H1 (cell line): Measurements from ENCODE around the gene FNDC3A. TPM values are rescaled to one million over a fixed set of nuclear protein-coding genes. Genes with fewer than 3 reads are reported as not detected.

Experiments used
- CBX5 ChIP-seq: fragments of 300-800, 300-1000 bp; sonication (generic); IDR thresholded peaks from 2 replicates; pipeline ENCODE4 v1.7.1; 2016; ENCODE audit warnings: antibody characterized with exemption, low read length, low read depth
- CHD1 ChIP-seq: IDR thresholded peaks from 2 replicates; pipeline ENCODE4 v1.6.1; 2012; ENCODE audit warnings: low read depth, low read length, improper control_type of control experiment
- EP300 ChIP-seq, 2 experiments: IDR thresholded peaks; 1 replicate in 1 of 2; 2 replicates in 1 of 2; pipeline ENCODE4 v1.6.1; 2011 to 2012; ENCODE audit warnings: low read depth in 2 of 2, low read length in 2 of 2, mild to moderate bottlenecking in 2 of 2, borderline replicate concordance in 1 of 2, inconsistent platforms in 1 of 2, moderate library complexity in 1 of 2
- JUN ChIP-seq: IDR thresholded peaks from 2 replicates; pipeline ENCODE4 v1.6.1; 2011; ENCODE audit warnings: low read depth, mild to moderate bottlenecking, improper control_type of control experiment, low read length
- JUND ChIP-seq: IDR thresholded peaks from 2 replicates; pipeline ENCODE4 v1.6.1; 2011; ENCODE audit warnings: mild to moderate bottlenecking, improper control_type of control experiment, low read length
- SIN3A ChIP-seq, 2 experiments: IDR thresholded peaks in 1 of 2; conservative IDR thresholded peaks in 1 of 2; 2 replicates each; pipeline ENCODE4 v1.6.1; 2011 to 2012; ENCODE audit warnings: low read length in 2 of 2, improper control_type of control experiment in 1 of 2, low read depth in 1 of 2, mild to moderate bottlenecking in 1 of 2
- ZNF274 ChIP-seq: IDR thresholded peaks from 2 replicates; pipeline ENCODE4 v1.7.0; 2012; ENCODE audit warnings: low read length, borderline replicate concordance; ENCODE audit errors: extremely low read depth
- polyA plus RNA-seq, 7 experiments: library from polyadenylated mRNA; depleted of rRNA in 3 of 7; stranded (reverse) in 5 of 7; unstranded in 2 of 7; fragments of >200 nt in 5 of 7; fragments of 200-250 nt in 2 of 7; gene quantifications; 1 replicate in 5 of 7; 2 replicates in 1 of 7; 4 replicates in 1 of 7; pipeline versions ENCODE4 v1.2.1 to v1.2.3, GENCODE V29; 2011 to 2013; ENCODE audit warnings: missing spikeins in 2 of 7, mixed read lengths in 2 of 7
- total RNA-seq: library from RNA; stranded (reverse); fragmentation: NEBNext Ultra II Directional; extraction: Animal tissue kit (Norgen Biotek cat#: 25700); gene quantifications from 2 replicates; pipeline ENCODE4 v1.2.1, GENCODE V29; 2021
- TF ChIP-seq, protein P1 (sequence below): IDR thresholded peaks from 2 replicates; pipeline ENCODE4 v1.6.1; 2012; ENCODE audit warnings: low read length, inconsistent platforms

FNDC3A gene
- total and polyA plus RNA-seq, 2 of the 8 experiments (the other 6 are each of a cell fraction or from before 2014, with no cell fraction given), result 14.6 to 26.0 TPM

DNA sequence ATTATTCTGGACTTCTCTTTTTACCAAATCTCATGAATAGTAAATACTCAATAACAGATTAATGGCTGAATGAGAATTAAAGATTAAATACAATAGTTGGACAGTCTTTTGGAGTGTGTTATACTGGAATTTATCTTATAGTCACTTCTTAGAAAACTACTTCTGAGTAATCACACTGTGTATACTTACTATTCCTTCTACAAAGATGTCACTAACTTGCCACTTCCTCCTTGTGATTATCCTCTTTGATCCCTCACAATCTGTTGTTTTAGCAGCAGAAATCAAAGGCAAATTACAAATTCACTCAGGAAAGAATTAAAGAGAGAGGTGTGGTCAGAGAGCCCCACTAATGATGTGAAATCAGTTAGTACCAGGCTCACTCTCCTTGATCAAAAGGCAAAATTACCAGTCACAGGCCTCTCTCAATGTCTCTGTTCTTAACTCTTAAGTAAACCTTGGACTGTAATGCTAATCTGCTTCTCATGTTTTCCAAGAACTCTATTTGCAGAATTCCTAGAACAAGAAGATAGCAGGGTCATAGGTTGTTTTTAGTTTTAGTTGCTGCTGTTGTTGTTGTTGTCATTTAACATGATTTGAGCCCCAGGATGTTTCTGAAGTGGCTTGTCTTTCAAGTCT is 37.3 kb upstream of the FNDC3A start (continued):
- TF ChIP-seq, protein P1, sequence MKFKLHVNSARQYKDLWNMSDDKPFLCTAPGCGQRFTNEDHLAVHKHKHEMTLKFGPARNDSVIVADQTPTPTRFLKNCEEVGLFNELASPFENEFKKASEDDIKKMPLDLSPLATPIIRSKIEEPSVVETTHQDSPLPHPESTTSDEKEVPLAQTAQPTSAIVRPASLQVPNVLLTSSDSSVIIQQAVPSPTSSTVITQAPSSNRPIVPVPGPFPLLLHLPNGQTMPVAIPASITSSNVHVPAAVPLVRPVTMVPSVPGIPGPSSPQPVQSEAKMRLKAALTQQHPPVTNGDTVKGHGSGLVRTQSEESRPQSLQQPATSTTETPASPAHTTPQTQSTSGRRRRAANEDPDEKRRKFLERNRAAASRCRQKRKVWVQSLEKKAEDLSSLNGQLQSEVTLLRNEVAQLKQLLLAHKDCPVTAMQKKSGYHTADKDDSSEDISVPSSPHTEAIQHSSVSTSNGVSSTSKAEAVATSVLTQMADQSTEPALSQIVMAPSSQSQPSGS, result no peak
- TF ChIP-seq CHD1 (no peak), SIN3A (conservative IDR thresholded peaks at IDR 0.05 in 1 of 2, IDR thresholded peaks at IDR 0.05 in 1 of 2; ENCODE audit: low read depth in 1 of 2, low read length in 2 of 2) (no peak), JUN (no peak), EP300 (IDR thresholded peaks at IDR 0.05; ENCODE audit: borderline replicate concordance in 1 of 2, low read depth in 2 of 2, low read length in 2 of 2) (no peak), JUND (no peak), CBX5 (no peak), ZNF274 (no peak)
